ENCODE data around the gene TSPYL1. TPM values are rescaled to one million over a fixed set of nuclear protein-coding genes. Genes with fewer than 3 reads are reported as not detected.

The TSPYL1 gene
- total RNA-seq, 1 experiment from 2014 or later, result 57.3 TPM

- Histone ChIP-seq H3K36me3 (ENCODE audit: control insufficient read depth, insufficient read depth, low read length) (no peaks in the 10 kb centered on the region; the same call in 1 of the 2 replicates), H3K4me1 (no peaks in the 10 kb centered on the region), H3K27me3 (replicated peaks; ENCODE audit: control insufficient read depth, insufficient read depth, low read length) (no peaks in the 10 kb centered on the region), H3K4me3 (ENCODE audit: low read depth, low read length) (no peak overlapping the region), H3K9me3 (0 out of 2 replicates have a peak, but pooled peaks cover 5% of the 10 kb centered on the region)
- H3K9me3 Mint-ChIP-seq (ENCODE audit: unreplicated experiment), result peaks cover 9% of the 10 kb centered on the region
- no peak for DNase-seq
- CTCF ChIA-PET, result interaction anchor here (0.7 kb wide), 1 partner anchor 251 kb away, joined by 3 read pairs; no protein-coding TSS in a partner anchor
- no peak overlapping the region for H3K27ac Mint-ChIP-seq (ENCODE audit: unreplicated experiment)
- no peak for TF ChIP-seq CTCF (IDR thresholded peaks at IDR 0.05; ENCODE audit: insufficient read depth in 1 of 2, low read depth in 1 of 2, low read length in 1 of 2, severe bottlenecking in 1 of 2, unreplicated experiment in 1 of 2)
- peaks cover 9% of the 10 kb centered on the region for H3K36me3 Mint-ChIP-seq (ENCODE audit: insufficient read depth, unreplicated experiment)
- no peak overlapping the region for H3K4me3 Mint-ChIP-seq (ENCODE audit: unreplicated experiment)
- H3K27me3 Mint-ChIP-seq (ENCODE audit: insufficient read depth, unreplicated experiment), result no peaks in the 10 kb centered on the region
- POLR2A ChIA-PET, result no interaction called here
- intact Hi-C loops (cut with micrococcal nuclease; ENCODE audit: unreplicated experiment), result no loop called here
- H3K4me1 Mint-ChIP-seq (ENCODE audit: low read depth, unreplicated experiment), result no peaks in the 10 kb centered on the region
- BruUV-seq (replicated peaks), result no TSS peak
Observed at GRCh38 chr6:116263353-116263752, 16.4 kb downstream of the TSPYL1 start.

GRCh38 chr6:116258520-116258919, 21.2 kb downstream of the TSPYL1 start:
- Mint-ChIP-seq H3K9me3 (ENCODE audit: unreplicated experiment) (no peaks in the 10 kb centered on the region), H3K4me3 (ENCODE audit: unreplicated experiment) (no peak overlapping the region), H3K4me1 (ENCODE audit: low read depth, unreplicated experiment) (no peaks in the 10 kb centered on the region), H3K27ac (ENCODE audit: unreplicated experiment) (no peak overlapping the region), H3K27me3 (ENCODE audit: insufficient read depth, unreplicated experiment) (no peaks in the 10 kb centered on the region), H3K36me3 (ENCODE audit: insufficient read depth, unreplicated experiment) (no peaks in the 10 kb centered on the region)
- ChIA-PET CTCF (no interaction called here), POLR2A (no interaction called here)
- no peak for TF ChIP-seq CTCF (IDR thresholded peaks at IDR 0.05; ENCODE audit: insufficient read depth in 1 of 2, low read depth in 1 of 2, low read length in 1 of 2, severe bottlenecking in 1 of 2, unreplicated experiment in 1 of 2)
- H3K4me3 ChIP-seq (ENCODE audit: low read depth, low read length), result no peak overlapping the region
- H3K9me3 ChIP-seq, result 0 out of 2 replicates have a peak, but pooled peaks cover 5% of the 10 kb centered on the region
- intact Hi-C loops (cut with micrococcal nuclease; ENCODE audit: unreplicated experiment), result loop anchor here (10.0 kb wide), 1 partner anchor 244 kb away; no protein-coding TSS in a partner anchor
- H3K4me1 ChIP-seq, result peaks cover 19% of the 10 kb centered on the region
- no peaks in the 10 kb centered on the region for H3K27me3 ChIP-seq (replicated peaks; ENCODE audit: control insufficient read depth, insufficient read depth, low read length)
- no peaks in the 10 kb centered on the region for H3K36me3 ChIP-seq (ENCODE audit: control insufficient read depth, insufficient read depth, low read length)
- DNase-seq, result no peak
- no TSS peak for BruUV-seq (replicated peaks)

GRCh38 chr6:116256694-116257093, 23.0 kb downstream of the TSPYL1 start:
- CTCF ChIA-PET, result no interaction called here
- H3K4me3 Mint-ChIP-seq (ENCODE audit: unreplicated experiment), result no peak overlapping the region

More at GRCh38 chr6:116256694-116257093, 23.0 kb downstream of the TSPYL1 start:
- Mint-ChIP-seq H3K4me1 (ENCODE audit: low read depth, unreplicated experiment) (peaks cover 7% of the 10 kb centered on the region), H3K27me3 (ENCODE audit: insufficient read depth, unreplicated experiment) (no peaks in the 10 kb centered on the region), H3K36me3 (ENCODE audit: insufficient read depth, unreplicated experiment) (no peaks in the 10 kb centered on the region), H3K9me3 (ENCODE audit: unreplicated experiment) (no peaks in the 10 kb centered on the region), H3K27ac (ENCODE audit: unreplicated experiment) (no peak overlapping the region)
- Histone ChIP-seq H3K36me3 (ENCODE audit: control insufficient read depth, insufficient read depth, low read length) (no peaks in the 10 kb centered on the region; the same call in 1 of the 2 replicates), H3K4me3 (ENCODE audit: low read depth, low read length) (no peak overlapping the region), H3K9me3 (no peaks in the 10 kb centered on the region), H3K27me3 (replicated peaks; ENCODE audit: control insufficient read depth, insufficient read depth, low read length) (no peaks in the 10 kb centered on the region), H3K4me1 (peaks cover 19% of the 10 kb centered on the region)
- intact Hi-C loops (cut with micrococcal nuclease; ENCODE audit: unreplicated experiment), result loop anchor here (10.0 kb wide), 1 partner anchor 242 kb away; no protein-coding TSS in a partner anchor
- POLR2A ChIA-PET, result no interaction called here
- DNase-seq, result no peak
- TF ChIP-seq CTCF (IDR thresholded peaks at IDR 0.05; ENCODE audit: insufficient read depth in 1 of 2, low read depth in 1 of 2, low read length in 1 of 2, severe bottlenecking in 1 of 2, unreplicated experiment in 1 of 2), result no peak
- BruUV-seq (replicated peaks), result no TSS peak

Measured in Caco-2 (cell line).